HG03558 (cell line): ENCODE data around the gene C11orf24.
A peak's percentile ranks its signal among the peaks of the same experiment; 100 is the strongest.

Source experiments
- ATAC-seq: cut with Tn5 transposase; IDR thresholded peaks from one replicate; pipeline ENCODE4 v1.9.1; 2021; ENCODE audit warnings: moderate number of reproducible peaks; ENCODE audit not compliant: unreplicated experiment; ENCODE audit errors: extremely low read depth

Gene C11orf24

GRCh38 chr11:68271781-68272608, at the start of gene C11orf24:
TSS of gene C11orf24 (minus strand) at chr11:68271973. CDS start at chr11:68263767, 8,206 bp downstream.
- peak; percentile 63 for ATAC-seq

- no peak for ATAC-seq
Observed at GRCh38 chr11:68317147-68317785, 45.5 kb upstream of the C11orf24 start.

GRCh38 chr11:68315171-68315920, 43.6 kb upstream of the C11orf24 start:
- no peak for ATAC-seq

DNA sequence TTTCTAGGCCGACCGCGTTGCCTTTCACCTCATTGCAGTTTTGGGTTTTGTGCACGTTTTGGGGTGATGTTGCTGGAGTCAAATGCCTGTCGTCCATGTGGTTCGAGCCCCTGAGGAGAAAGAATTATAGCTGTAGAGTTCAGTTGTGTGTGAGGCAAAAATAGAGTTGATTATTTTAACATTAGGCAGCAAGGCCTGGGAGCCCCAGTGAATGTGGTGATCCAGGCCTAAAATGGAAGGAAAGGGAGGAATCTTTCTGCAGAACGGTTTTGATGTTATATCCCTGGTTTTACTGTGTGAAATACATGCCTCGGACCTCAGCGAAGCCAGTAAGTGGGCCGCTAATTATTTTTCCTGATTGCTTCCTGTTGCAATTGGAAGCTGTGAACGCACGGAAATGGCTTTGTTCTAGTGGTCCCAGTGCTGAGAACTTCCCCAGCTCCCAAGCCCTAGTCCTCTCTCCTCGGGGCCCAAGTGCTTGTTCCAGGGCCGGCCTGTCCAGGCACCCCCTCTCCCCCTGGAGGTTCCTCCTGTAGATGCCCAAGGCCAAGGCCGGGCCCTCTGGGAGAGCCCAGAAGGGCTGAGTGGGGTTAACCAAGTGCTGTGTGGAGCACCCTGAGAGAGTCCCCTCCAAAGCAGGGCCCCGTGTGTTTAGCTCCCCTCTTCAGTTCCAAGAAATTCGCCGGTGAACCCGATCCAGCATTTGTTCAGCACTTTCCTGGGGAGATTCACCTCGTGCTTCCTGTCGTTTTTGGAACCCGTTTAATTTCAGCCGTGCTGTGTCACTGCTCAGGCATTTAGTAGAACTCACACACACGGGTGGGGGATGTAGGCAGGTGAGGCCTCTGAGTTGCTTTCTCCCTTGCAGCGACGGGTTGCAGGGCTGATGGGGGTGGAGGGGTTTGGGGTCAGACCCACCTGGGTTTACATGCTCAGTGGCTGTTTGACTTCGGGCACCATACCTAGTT, 42.7 kb upstream of the C11orf24 start:
- no peak for ATAC-seq

DNA sequence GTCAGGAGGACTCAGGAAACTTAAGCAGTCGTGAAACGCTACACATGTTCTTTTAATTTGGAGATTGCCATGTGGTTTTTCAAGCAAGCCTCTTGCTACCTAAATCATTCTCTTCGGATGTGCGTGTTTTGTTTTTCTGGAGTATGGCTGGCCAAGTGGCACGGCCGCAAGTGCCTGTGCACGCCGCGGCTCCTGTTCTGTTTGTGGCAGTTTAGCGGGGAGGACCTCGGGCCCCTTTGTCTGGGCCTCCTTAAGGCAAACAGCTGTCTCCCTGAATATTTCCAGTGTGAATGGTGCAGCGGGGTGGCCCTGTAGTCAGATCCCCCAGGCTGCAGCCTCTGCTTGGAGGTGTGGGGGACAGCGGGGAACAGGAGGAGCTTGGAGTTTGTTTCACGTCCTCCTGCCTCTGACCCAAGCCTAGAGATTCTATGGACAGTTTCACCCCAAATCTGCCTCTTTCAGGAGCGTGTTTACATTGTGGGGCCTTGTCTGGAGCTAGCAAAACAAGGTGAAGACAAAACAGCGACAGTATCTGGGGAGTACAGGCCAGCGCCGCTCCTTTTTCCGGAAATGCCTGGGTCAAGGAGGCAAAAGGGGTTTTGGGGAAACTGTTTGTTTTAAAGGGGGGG, 41.9 kb upstream of the C11orf24 start:
- no peak for ATAC-seq

DNA sequence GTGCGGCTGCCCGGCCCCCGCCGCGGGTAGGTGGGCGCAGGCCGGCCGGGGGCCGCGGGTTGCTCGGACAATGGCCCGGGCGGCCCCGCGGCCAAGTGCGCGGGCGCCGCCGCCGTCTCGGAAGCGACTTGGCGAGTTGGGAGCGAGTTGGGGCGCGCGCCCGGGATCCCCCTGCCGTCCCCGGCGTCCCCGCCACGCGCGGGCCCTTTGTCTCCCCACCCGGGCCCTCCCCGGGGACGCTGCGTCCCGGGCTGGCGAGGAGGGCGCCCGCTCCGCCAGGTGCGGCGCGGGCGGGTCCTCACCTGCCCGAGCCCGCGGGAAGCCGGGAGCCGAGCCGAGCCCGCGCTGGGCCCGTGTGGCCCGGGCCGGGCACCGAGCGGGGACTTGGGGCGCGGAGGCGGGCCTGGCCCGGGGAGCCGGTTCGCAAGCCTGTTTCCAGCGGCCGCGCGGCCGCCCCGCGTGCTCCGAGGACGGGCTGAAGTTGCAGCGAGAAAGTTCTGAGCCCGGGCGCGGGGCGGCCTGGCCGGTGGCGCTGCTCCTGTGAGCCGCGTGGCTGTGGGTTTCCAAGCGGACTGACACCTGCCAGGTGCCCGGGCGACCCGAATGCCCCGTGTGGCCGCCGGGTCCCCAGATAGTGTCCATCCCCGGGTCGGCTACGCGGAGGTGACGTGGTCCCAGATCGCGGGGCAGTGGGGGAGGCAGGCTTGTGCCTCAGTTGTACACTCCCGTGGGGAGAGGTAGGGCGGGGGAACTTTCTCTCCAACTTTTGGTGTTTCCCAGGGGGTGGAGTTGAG, 41.2 kb upstream of the C11orf24 start:
- ATAC-seq = no peak

- no peak for ATAC-seq
Observed at GRCh38 chr11:68312117-68312779, 40.5 kb upstream of the C11orf24 start, which contains the start of gene LRP5. TSS of gene LRP5 (plus strand) at chr11:68312591. CDS start at chr11:68312715, 124 bp downstream.

- no peak for ATAC-seq
Observed at GRCh38 chr11:68311160-68312116, 39.7 kb upstream of the C11orf24 start.

GRCh38 chr11:68309621-68310185, 37.9 kb upstream of the C11orf24 start:
- no peak for ATAC-seq

GRCh38 chr11:68308068-68308467, 36.3 kb upstream of the C11orf24 start:
- no peak for ATAC-seq

- ATAC-seq = no peak
Observed at GRCh38 chr11:68306636-68307035, 34.9 kb upstream of the C11orf24 start.

DNA sequence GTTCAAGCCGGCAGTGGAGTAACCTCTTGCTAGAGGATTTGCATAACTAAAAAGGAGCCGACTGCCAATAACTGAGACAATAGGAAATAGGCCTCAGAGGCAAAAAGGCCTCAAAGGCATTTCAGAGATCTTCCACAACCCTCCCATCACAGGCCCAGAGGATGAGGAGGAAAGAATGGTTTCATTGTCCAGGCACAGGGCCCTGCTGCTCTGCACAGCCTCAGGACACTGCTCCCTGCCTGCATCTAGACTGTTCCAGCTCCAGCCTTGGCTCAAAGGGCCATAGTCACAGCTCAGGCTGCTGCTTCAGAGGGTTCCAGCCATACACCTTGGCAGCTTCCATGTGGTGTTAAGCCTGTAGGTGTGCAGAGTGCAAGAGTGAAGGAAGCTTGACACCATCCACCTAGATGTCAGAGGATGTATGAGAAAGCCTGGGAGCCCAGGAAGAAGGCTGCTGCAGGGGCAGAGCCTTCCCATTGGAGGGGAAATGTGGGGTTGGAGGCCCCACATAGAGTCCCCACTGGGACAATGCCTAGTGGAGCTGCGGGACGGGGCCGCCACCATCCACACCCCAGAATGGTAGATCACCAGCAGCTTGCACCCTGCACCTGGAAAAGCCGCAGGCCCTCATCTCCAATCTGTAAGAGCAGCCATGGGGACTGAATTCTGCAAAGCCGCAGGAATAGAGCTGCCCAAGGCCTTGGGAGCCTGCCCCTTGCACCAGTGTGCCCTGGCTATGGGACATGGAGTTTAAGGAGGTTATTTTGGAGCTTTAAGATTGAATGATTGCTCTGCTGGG, 32.4 kb upstream of the C11orf24 start:
- ATAC-seq = no peak

- ATAC-seq = no peak
Observed at GRCh38 chr11:68303083-68303482, 31.3 kb upstream of the C11orf24 start.

DNA sequence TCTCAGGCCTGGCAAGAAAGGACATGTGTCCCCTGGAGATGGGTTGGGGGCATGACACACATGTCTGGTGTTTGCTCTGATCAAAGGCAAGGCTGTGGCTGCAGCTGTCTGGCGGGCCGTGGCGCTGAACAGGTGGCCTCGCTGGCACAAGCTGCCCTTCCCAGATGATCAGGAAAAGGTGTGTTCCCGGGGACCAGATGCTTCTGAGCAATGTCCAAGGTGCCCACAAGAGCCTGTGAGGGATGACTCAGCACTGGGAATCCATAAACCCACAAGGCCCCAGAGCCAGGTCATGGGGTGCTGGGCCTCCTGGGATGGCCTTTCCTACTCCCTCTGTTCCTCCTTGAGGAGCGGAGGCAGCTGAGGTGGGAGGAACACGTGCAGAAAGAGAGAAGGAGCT, 30.9 kb upstream of the C11orf24 start:
- no peak for ATAC-seq

DNA sequence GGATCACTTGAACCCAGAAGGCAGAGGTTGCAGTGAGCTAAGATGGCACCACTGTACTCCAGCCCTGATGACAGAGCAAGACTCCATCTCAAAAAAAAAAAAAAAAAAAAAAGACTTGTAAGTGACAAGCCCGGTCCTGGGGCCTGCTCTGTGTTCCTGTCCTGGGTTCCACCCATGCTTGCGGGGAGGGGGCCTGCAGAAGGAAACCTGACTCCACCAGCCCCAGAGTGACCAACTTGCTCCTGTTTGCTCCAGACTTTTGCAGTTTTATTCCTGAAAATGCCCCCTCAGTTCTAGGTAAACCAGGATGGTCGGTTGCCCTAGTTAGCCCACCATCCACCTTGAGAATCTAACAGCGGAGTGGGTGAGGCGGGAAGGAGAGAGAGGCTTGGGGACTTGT, 30.5 kb upstream of the C11orf24 start:
- ATAC-seq = no peak
